Activated naive CD8-positive, alpha-beta T cell treated with anti-CD3 and anti-CD28 coated beads, Interleukin-2, amount 50 U/mL, for 16 hours (primary cell): ENCODE measurements around the gene LCNL1.

ENCODE experiments used
- DNase-seq: peaks from one replicate; pipeline ENCODE4 v3.0.0-alpha.2; 2020; ENCODE audit warnings: low read depth, low spot score

LCNL1 gene

DNA sequence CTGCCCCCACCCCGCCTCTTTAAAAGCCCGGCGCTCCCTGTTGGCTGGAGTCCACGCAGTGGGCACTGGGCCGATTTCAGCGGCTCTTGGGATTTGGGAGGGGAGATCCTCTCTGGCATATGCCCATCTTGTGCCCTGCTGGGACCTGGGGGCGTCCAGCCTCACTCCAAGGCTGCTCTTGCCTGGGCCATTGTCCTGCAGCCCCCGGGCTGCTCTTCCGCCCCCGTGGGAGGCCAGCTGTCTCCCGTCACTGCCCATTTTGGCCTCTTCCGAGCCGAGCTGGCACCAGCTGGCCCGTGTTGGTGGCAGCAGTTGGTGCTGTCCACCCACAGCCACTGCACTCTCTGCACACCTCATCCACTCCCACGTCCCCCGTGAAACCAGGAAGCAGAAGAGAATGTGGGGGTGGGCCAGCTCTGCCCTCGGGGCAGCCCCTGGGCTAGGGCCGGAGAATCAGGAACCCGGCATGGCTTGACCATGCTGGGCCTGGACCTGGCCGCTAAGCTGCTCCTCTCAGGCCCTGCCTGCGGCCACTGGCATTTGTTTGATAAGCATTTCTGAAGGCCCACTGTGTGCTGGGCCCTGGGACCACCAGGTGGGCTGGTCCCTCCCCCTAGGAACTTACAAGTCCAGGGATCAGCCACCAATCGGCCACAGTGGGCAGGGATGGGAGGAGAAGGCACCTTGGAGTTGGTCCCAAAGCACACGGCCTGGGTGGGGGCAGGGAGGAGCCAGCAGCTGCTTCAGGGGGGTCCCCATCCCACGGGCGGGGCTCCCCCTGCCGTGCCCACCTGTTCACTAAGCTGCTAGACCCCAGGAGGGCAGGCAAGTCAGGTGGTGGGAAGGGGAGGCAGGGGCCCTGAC, 35.5 kb upstream of the LCNL1 start:
- DNase-seq = no peak

DNA sequence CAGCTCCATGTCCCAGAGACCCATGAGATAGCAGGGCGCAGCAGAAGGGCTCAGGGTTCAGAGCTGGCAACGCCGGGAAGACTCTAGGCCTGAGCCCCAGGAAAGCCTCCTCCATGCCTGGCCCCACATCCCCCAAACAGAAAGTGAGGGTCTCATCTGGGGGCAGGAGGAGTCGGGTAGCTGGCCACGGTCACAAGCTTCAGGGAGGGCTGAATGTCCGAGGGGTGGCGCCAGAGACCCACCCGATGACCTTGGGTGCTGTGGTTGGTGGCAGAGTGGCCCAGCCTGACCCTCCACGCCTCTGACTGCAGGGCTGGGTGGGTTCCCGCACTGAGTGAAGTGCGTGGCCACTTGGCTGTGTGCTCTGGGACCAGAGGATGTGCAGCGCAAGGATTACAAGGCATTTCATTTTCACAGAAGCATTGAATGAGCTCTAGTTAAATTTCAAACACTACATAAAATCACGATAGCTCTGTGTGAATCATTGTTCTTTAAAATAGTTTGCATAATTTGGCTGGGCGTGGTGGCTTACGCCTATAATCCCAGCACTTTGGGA, 34.8 kb upstream of the LCNL1 start:
- no peak for DNase-seq

DNA sequence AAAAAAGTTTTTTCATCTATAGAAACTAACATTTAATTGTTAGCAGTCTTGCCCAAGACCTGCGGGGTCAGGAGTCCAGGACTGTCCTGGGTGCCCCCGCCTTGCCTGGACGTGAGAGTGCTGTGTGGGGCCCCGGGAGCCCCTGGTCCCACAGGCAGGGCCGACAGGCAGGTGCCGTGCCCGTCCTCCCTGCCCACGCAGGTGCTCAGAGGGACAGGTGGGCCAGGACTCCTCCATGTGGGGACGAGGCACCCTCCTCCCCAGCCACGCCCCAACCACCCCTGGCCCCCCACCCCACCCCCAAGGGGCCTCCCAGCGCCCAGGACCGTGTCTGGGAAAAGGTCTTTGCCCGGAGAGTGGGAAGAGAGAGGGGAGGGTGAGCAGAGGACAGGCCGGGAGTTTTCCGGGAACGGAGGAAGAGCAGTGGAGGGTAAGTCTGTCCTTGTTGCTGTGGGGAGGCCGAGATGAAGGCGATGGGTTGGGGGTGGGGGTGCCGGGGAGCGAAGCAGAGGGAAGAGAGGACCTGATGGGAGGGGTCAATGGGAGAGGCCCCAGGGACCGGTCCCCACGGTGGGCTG, 33.5 kb upstream of the LCNL1 start:
- DNase-seq = no peak

DNA sequence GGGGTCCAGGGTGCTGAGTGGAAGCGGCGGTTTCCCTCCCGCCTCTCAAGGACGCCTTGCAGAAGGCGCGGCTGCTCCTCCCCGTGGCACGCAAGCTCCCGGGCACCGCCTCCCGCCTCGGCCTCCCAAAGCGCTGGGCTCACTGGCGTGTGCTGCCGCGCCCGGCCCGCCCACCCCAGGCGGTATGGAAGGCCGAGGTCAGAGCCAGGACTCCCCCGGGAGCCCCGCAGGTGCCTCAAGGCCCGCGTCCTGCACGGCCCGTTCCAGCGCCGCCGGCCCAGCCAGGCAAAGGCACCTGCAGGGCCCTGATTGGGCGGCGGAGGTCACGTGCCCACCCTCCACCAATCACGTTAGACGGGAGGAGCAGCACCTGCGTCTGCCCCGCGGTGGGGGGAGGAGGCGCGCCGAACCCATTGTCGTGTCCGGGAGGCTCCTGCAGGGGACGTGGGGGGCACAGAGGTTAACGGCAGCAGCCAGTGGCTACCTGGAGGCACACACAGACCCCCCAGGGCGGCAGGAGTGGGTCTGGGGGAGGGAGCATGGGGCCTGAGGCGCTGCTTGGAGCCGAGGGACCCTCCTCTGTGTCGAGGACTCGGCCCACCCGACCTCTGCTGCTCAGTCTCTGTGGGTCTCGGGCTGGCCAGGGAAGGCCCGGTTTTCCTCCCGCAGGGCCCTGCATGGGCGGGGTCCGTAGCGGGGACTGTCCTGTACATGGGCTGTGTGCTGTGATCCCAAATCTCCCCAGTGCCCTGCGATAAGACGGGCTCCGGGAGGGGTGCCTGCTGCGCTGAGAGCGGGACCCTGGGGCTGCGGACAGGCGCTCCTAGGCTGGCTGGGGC, 32.8 kb upstream of the LCNL1 start:
- peak; percentile 93 for DNase-seq

DNA sequence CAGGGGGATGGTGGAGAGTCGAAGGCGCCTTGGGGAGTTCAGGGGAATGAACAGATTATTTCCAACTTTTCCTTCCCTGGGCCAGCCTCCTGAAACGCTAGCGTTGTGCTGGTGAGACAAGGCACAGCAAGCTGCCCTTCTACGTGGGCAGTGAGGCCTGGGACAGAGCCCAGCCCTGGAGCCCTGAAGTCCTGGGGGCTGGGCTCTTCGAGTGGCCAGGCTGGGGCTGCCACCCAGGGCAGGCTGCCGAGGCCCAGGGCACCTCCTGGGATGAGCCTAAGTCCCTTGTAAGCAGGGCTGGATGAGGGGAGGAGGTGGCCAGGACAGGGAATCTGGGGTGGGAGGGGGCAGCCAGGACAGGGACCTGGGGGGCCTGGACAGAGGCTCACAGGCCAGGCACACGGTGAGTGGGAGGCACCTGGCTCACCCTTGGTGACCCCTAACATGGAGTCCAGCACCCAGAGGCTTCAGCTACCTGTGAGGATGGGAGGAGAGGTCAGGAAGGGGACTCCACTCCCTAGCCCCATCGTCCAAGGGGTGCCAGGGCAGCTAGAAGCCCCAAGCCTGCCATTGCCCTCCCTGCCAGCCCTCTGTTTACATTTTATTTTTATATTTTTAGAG, 32.0 kb upstream of the LCNL1 start:
- DNase-seq = no peak

DNA sequence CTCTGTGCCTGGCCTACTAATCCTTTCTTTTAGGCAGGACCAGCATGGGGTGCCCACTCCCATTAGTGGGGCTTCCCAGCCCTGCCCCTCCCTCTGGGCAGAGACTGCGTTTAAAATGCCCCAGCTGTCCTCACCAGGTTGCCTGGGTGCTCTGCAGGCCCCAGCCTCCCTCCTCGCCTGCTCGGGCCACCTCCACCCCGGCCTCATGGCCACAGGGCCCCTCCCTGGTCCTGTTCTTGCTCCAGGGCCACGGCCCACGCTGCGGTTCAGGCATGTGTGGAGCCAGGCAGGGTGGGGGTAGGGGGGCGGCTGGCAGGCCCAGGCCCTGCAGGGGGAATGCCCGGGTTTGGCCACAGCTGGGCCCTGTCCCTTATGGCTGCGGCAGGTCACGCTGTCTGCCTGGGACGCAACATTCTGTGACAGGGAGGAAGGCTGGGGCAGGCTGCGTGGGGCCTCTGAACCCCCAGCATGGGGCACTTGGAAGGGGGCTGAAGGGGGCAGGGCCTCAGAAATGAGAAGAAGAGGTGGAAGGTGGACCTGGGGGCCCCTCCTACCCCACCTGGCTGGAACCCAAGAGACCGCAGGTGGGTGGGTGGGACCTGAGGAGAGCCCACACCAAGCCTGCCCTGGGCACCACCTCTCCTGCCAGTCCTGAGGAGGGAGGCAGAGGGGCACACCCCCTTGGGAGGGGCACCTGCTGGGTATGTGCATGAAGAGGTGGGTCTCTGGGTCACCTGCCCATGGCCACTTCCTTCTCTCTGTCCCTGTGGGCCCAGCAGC, 31.1 kb upstream of the LCNL1 start, which contains the start of gene LCN12:
Gene LCN12 (plus strand): TSS at position 733 of the 780 bp plus-strand sequence. CDS start 55 bp downstream, outside the sequence.
- DNase-seq = no peak

DNA sequence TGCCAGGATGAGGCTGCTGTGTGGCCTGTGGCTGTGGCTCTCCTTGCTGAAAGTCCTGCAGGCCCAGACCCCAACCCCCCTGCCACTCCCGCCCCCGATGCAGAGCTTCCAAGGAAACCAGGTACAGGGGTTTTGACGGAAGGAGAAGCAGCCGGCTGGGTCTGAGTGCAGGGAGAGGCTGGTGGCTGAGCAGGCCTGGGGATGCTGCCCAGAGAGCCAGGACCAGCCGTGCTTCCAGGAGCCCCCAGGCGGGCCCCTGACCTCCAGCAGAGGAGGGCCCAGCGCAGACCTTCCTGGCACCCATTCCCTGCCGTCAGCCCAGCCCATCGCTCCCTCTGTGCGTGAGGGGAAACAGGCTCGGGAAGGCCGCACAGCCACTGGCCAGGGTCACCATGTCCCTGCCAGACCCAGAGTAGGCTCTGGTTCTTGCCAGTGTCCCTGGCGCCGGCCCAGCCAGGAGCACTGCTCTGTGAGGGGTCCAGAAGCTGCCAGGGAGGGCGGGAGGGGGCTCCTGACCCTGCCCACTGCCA, 30.4 kb upstream of the LCNL1 start:
- DNase-seq = no peak

DNA sequence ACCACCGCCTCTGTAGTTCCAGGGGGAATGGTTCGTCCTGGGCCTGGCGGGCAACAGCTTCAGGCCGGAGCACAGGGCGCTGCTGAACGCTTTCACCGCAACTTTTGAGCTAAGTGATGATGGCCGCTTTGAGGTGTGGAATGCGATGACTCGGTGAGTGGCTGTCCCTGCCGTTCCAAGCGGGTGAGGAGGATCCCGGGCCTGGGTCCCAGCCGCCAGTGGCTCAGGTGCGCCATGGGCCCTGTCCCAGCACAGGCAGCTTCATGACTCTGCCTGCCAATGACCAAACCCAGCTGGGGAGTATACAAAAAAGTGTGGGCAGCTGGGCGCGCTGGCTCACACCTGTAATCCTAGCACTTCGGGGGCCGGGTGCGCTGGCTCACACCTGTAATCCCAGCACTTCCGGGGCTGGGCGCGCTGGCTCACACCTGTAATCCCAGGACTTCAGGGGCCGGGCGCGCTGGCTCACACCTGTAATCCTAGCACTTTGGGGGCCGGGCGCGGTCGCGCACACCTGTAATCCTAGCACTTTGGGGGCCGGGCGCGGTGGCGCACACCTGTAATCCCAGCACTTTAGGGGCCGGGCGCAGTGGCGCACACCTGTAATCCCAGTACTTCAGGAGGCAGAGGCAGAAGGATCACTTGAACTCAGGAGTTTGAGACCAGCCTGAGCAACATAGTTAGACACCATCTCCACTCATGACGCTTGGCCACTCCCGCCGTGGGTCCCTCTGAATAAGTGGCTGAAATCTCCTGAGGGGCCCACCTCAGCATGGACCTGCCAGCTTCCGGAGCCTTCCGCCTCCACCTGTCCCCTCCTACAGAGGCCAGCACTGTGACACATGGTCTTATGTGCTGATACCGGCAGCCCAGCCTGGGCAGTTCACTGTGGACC, 29.7 kb upstream of the LCNL1 start:
- no peak for DNase-seq

DNA sequence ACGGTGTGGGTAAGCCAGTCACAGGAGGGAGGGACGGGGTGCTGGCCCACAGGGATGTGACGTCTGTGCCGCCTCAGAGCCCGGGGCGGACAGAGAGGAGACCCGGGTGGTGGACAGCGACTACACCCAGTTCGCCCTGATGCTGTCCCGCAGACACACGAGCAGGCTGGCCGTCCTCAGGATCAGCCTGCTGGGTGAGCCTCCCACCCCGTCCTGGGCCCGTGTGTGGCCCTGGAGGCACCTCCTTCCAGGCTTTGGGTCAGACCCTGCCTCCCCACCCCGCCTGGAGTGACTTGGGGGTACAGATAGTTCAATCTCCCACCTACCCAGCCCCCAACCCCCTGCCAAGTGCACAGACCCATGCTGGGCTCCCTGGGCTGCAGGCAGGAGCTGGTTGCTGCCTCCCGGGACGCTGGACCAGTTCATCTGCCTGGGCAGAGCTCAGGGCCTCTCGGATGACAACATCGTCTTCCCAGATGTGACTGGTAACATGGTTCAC, 29.0 kb upstream of the LCNL1 start:
- no peak for DNase-seq

DNA sequence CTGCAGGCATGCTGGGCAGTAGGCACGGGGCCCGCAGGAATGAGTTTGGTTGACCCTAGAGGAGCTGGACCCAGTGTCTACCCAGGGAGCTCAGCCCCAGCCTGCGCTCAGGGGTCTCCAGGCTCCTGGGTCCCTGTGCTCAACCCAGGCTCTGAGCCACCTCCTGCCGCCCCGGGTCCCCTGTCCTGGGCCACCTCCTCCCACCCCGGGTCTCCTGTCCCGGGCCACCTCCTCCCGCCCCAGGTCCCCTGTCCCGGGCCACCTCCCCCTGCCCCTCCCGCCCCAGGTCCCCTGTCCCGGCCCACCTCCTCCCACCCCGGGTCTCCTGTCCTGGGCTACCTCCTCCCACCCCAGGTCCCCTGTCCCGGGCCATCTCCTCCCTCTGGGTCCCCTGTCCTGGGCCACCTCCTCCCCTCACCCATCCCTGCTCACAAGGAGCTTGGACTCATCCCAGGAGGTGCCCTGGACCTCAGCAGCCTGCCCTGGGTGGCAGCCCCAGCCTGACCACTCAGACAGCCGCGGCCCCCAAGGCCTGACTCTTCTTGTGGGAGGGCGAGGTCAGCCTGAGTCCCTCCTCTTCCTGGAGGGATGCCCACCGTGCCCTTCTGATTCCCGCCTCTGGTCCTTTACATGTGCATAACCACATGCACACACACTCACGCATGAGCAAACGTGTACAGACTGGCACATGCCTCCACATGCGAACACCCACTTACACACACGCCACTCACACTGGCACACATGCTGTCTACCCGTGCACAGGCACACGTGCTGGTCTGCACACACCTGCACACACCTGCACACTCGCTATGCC, 28.3 kb upstream of the LCNL1 start:
- DNase-seq = no peak

DNA sequence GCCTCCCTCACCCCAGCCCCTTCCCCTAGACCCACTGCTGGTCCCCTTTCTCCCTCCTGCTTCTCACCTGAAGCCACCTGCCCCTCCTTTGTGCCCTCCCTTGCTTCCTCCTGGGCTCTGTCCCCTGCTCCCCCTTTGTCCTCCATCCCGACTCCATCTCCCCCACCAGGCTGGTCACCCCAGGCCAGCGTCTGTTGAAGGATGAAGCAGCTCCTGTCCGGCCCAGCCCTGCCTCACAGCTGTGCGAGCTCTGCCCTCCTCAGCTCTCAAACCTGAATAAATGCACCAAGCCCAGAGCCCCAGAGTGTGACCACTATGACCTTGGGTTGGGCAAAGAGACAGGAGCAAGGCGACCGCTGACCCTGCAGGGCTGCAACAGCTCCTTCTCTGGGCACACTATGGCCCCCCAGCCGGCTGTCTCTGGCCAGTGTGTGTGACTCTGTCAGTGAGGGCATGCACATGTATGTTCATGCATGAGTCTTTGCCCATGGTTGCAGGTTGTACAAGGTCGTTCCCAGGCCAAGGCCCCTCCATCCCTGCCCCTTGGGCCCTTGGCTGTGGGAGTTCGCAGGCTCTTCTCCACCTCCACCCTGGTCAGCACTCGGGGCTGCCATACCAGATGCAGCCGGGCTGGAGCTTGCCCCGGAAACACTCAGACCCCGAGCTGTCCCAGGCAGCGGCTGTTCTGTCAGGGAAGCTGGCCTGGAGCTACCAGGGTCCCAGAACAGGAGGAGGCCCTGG, 27.4 kb upstream of the LCNL1 start:
- no peak for DNase-seq

DNA sequence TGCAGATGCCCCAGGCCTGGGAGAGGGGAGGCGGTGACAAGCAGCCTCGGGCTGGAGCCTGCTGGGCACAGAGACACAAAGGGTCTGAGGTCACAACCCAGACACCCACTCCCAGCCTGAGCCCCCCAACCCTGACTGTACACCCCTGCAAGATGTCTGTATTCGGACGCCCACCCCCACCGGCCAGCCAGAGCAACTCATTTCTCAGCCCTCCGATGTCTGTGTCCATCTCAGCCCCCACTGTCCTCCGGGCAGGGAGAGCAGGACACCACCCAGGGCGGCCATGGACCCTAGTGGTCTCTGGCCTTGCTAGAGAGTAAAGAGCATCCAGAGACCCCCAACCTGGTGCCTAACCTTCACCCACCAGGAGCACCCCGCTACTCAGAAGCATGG, 26.9 kb upstream of the LCNL1 start:
- no peak for DNase-seq

DNA sequence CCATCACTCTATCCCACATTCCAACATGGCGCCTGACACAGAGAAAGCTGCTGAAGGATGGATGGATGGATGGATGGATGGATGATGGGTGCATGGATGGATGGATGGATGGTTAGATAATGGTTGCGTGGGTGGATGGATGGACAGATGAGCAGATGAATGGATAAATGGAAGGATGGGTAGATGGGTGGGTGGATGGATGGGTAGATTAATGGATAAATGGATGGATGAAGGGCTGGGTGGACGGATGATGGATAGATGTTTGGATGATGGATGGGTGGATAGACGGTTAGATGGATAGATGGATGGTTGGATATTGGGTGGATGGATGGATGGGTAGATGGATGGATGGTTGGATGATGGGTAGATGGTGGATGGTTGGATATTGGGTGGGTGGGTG, 26.2 kb upstream of the LCNL1 start:
- no peak for DNase-seq

DNA sequence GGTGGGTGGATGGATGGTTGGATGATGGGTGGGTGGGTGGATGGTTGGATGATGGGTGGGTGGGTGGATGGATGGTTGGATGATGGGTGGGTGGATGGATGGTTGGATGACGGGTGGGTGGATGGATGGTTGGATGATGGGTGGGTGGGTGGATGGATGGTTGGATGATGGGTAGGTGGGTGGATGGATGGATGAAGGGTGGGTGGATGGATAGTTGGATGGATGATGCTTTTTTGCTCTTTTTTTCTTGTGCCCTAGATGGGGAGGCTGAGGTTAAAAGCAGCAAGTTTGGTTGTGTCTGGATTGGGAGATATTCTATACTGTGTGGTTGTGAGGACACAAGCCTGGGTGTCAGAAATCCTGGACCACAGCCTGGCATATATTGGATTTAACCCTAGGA, 25.3 kb upstream of the LCNL1 start:
- no peak for DNase-seq

DNA sequence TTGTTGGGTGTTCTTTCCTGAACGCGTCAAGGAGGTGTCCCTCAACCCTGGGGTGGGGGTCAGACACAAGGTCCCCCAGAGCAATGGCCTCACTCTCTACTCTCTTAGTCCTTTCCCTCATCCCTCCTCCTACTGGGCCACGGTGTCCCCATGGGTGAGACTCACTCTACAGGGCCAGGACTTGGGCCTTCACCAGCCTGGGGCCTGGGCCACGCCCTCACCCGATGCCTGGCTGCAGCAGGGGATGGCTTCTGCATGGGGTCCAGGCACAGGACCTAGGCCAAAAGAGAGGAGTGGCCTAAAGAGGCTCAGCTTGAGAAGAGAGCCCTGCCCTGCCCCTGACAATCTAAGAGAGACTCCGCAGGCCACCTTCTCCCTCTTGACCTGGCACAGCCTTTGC, 24.9 kb upstream of the LCNL1 start:
- no peak for DNase-seq

DNA sequence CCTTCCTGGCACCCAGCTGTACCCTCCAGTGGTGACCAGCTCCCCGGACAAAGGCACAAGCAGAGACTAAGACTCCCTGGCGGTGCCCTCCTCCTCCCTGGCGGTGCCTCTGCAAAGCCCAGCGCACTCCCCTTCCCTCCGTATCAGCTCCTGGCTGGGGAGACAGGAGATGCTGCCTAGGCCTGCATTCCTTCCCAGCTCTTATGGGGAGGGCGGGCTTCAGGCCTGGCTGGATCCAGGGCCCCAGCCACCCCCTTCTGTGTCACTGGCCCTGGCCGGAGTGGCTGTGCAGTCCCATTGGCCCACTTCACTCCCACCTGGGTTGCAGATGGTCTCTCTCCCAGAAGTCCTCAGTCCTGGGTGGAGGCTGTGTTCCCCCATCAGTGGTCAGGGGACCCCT, 24.3 kb upstream of the LCNL1 start:
- no peak for DNase-seq

DNA sequence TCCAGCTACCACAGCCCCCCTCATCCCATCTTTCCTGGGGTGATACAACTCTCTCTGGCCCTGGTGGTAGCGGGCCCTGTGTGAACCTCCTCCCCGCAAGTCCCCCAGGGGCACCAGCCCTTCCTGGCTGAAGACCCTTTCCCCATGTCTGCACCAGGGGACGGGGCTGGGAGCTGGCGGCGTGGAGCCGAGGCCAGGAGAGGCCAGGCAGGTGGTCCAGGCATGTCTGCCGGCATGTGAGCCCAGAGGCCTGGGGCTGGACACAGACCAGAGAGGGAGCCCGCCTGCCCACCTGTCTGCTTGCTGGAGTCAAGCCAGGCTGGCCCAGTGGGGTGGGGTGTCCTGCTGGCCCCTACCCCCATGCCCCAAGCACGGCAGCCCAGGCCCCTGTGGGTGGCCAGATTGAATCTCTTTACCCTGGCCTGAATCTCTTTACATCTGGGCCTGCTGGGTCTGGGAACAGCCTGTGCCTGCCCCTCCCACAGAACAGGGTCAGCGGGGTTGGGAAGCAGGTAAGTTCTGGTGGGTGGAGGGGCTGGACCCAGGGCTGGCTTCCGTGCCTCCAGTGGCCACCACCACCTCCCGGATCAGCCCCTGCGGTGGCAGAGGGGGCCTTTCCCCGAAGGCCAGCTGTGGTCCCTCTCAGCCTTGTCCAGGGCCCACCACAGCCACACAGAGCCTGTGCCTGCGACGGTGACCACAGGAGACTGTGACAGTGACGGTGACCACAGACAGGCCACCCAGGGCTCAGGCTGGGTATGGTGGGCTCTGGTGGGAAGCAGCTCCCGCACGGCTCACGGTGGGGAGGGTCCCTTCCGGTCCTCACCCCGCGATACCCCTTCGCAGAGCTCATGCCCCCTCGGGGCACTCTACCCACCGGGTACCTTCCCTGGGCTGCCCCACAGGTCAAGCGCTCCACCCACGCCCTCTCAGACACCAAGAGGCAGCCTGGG, 23.6 kb upstream of the LCNL1 start:
- DNase-seq = no peak
